NCI-H146 treated with DMSO at 0.1 percent for 48 hours (cell line): ENCODE data around the gene COA6.

Source experiments
- DNase-seq: peaks from one replicate; lab custom pipeline; 2025; ENCODE audit not compliant: unreplicated experiment; lab: John Stamatoyannopoulos, UW

Gene COA6

DNA sequence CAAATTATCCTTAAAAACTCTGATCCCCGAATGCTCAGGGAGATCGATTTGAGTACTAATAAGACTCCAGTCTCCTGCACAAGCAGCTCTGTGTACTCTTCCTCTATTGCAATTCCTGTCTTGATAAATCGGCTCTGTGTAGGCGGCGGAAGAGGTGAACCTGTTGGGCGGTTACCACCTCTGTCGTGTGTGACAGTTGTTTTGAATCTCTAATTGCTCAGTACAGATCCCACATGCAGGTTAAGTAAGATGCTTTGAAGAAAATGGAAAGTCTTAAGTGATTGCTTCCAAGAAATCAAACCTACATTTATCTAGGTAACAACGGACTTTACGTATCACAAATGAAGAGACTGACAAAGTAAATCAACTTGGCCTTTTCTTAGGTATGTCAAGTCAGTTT lies 35.5 kb downstream of the COA6 start:
- no peak for DNase-seq

GRCh38 chr1:234409328-234409727 lies 36.1 kb downstream of the COA6 start:
- no peak for DNase-seq

DNA sequence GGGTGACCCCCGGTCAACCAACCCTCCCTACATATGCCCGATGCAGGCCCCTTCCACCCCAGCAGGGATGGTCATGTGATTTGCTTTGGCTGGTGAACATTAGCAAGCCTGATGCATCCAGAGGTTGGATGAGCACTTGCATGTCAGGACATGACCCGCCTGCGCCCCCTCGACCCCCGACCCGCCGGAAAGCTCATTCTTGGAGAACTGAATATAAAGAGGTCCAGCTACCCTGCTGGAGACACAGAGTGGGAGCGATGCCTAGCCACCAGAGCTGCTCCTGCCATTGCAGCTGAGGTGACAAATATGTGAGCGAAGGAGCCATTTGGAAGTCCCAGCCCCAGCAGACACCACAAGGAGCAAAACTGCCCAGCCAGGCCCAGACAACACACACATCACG lies 39.6 kb downstream of the COA6 start:
- no peak for DNase-seq

DNA sequence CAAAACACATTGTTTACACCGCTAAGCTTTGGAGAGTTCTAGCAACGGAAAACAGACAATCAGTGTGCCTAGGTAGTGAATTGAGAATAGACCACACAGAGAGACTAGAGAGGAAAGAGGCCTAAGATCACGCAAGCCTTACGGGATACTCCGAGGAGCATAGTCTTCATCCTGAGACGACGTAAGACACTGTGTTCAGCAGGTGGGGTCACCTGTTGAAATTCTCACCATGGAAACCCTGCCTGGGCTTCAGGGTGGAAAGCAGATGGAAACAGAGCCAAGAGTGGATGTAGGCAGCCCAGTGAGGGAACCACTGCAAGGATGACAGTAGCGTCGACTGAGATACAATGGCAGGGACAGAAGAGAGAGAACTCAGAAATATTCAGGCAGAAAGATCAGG lies 40.2 kb downstream of the COA6 start:
- DNase-seq = no peak

DNA sequence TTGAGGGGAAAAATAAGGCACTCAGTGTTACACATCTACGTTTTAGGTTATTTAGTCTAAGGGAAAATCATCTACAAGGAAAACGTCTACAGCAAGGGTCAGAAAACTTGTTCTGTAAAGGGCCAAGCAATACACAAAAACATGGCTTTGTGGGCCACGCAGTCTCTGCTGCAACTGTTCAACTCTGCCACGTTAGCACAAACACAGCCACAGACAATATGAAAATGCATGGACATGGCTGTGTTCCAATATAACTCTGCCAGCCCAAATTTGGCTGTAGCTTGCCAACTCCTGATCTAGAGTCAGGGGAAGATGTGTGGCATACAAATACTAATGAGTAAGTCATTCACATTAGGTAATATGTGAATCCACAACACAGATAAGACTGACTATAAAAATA lies 40.7 kb downstream of the COA6 start:
- DNase-seq = no peak

DNA sequence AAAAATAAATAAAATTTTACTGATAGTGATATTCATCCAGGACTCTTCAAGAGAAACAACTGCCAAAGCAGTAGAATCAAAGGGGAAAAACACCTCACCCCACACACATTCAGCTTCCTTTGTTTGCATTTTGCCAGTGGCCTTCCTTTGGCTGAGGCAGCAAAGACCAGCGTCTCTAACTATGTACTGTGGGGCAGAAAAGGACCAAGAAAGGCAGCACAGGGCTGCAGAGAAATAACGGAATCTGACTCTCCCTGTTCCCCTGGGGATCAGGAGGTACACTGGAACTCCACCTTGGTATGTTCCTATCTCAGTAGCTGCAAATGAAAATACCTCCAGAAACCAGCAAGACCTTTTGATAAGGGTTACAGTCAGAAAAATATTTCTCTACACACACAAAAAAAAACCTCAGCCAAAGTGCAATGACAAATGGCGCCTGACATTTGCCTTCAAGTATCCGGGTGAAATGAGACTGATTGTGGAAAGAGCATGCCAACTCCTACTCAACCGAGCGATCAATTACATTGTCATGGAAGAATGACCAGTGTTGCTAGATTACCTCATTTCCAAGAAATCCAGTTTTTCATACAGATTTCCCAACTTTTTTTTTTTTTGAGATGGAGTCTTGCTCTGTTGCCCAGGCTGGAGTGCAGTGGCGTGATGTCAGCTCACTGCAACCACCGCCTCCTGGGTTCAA lies 54.8 kb downstream of the COA6 start:
- DNase-seq = no peak

DNA sequence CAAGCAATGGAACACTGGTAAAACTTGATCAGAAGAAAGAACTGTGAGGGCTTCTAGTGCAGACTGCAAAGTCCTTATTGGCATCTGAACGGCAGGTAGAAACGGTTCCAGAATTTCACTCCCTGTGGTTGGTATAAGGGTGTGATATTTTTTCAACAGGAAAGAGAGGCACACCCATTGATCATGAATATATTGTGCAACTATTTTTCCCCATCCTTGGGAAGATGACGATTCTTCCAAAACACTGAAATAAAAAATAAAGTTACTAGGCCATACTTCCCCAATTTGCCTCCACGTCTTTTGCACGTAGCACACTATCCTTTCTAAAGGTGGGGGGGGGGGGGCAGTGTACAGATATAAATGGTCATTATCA lies 56.2 kb downstream of the COA6 start:
- no peak for DNase-seq

DNA sequence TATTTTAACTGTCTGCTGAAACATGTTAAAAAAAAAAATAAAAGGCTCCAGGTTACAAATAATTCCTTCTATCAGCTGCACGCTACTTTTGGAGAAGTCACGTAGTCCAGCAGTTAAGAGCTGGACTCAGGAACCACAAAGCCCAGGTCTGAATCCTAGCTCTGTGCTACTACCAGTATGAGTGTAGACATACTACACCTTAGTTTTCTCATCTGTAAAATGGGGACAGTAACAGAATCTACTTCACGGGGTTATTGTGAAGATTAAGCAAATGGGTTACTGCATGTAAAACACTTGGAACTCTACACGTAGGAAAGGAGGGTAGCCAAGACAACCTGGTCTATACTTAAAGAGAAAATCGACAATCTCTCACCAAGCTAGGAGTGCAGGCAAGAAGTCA lies 57.4 kb downstream of the COA6 start:
- DNase-seq = no peak

GRCh38 chr1:234431255-234431654 lies 58.0 kb downstream of the COA6 start:
- DNase-seq = no peak

DNA sequence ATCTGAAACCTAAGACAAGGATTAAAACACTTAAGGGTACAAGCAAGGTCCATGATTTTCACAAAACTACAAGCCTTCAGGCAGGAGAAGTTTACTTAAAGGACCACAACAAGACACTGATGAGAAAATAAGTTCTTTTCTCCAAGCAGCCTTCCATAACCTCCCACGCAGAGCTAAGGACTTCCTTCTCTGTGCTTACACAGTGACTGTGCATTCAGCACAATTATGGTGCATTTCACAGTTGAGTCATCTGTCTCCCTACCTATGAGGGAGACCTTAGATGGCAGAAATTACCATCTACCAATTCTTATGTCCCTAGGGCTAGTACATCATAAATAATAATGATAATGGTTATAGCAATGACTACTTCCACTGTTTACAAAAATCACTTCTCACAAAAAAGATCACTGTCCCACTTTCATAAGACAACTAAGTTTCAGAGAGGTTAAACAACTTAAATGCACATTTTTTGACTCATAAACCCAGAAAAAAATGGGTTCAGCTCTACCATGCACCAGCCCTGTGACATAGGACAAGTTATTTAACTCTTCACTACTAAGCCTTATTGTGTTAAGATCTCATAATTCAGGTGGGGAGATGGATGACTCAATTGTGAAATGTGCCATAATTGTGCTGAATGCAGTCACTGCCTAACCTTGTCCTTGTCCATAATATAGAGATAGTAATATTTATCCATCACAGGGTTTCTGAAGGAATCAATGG lies 60.5 kb downstream of the COA6 start:
- DNase-seq = no peak
